ENCODE results near the gene TOR4A.

Gene TOR4A

DNA sequence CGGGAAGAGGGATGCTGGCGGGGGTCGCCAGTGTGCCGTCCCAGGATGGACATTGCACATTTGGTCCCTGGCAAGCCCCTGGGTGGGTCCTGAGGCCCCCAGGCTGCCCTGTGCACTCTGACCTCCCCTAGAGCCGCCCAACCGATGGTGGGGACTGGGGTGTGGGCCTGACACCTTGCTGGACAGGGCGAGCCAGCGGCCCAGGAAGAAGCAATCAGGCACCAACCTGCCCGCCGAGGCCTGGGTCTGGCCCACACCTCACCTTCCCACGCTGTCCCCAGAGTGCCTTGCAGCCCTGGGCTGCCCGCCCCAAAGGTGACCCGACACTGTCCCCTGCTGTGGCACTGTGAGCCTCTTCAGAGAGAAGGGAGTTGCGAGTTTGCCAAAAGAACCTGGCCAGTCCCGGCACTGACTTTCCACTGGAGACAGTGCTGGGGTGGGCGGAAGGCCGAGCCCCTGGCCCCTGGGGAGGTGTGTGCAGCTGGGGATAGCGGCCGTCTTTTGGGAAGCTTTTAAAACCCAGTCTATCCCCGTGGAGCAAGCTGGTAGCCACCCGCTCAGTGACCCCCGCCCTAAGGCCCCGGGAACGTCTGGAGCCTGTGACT is 36.5 kb downstream of the TOR4A start:
- ATAC-seq, result no peak
- no peak for TF ChIP-seq ISL1 (CRISPR knock-in tag; IDR thresholded peaks at IDR 0.05)
- TF ChIP-seq SNAI2 (CRISPR knock-in tag; IDR thresholded peaks at IDR 0.05), result no peak
- TF ChIP-seq ZFP3 (CRISPR knock-in tag; IDR thresholded peaks at IDR 0.05), result no peak
- TF ChIP-seq OSR1 (CRISPR knock-in tag; IDR thresholded peaks at IDR 0.05), result no peak
- TF ChIP-seq, protein P1, sequence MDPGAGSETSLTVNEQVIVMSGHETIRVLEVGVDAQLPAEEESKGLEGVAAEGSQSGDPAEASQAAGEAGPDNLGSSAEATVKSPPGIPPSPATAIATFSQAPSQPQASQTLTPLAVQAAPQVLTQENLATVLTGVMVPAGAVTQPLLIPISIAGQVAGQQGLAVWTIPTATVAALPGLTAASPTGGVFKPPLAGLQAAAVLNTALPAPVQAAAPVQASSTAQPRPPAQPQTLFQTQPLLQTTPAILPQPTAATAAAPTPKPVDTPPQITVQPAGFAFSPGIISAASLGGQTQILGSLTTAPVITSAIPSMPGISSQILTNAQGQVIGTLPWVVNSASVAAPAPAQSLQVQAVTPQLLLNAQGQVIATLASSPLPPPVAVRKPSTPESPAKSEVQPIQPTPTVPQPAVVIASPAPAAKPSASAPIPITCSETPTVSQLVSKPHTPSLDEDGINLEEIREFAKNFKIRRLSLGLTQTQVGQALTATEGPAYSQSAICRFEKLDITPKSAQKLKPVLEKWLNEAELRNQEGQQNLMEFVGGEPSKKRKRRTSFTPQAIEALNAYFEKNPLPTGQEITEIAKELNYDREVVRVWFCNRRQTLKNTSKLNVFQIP (CRISPR knock-in tag; IDR thresholded peaks at IDR 0.05; ENCODE audit: borderline replicate concordance, low read depth), result no peak
- TF ChIP-seq, protein P2, sequence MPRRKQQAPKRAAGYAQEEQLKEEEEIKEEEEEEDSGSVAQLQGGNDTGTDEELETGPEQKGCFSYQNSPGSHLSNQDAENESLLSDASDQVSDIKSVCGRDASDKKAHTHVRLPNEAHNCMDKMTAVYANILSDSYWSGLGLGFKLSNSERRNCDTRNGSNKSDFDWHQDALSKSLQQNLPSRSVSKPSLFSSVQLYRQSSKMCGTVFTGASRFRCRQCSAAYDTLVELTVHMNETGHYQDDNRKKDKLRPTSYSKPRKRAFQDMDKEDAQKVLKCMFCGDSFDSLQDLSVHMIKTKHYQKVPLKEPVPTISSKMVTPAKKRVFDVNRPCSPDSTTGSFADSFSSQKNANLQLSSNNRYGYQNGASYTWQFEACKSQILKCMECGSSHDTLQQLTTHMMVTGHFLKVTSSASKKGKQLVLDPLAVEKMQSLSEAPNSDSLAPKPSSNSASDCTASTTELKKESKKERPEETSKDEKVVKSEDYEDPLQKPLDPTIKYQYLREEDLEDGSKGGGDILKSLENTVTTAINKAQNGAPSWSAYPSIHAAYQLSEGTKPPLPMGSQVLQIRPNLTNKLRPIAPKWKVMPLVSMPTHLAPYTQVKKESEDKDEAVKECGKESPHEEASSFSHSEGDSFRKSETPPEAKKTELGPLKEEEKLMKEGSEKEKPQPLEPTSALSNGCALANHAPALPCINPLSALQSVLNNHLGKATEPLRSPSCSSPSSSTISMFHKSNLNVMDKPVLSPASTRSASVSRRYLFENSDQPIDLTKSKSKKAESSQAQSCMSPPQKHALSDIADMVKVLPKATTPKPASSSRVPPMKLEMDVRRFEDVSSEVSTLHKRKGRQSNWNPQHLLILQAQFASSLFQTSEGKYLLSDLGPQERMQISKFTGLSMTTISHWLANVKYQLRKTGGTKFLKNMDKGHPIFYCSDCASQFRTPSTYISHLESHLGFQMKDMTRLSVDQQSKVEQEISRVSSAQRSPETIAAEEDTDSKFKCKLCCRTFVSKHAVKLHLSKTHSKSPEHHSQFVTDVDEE (CRISPR knock-in tag; IDR thresholded peaks at IDR 0.05), result no peak
- no peak for TF ChIP-seq TCF4 (CRISPR knock-in tag; IDR thresholded peaks at IDR 0.05; ENCODE audit: borderline replicate concordance)
- TF ChIP-seq ZNF8 (CRISPR knock-in tag; IDR thresholded peaks at IDR 0.05), result no peak
- no peak for TF ChIP-seq ESRRG (CRISPR knock-in tag; IDR thresholded peaks at IDR 0.05)
- no peak for TF ChIP-seq ZNF565 (CRISPR knock-in tag; conservative IDR thresholded peaks at IDR 0.05; ENCODE audit: low read depth)
- TF ChIP-seq, protein P3, sequence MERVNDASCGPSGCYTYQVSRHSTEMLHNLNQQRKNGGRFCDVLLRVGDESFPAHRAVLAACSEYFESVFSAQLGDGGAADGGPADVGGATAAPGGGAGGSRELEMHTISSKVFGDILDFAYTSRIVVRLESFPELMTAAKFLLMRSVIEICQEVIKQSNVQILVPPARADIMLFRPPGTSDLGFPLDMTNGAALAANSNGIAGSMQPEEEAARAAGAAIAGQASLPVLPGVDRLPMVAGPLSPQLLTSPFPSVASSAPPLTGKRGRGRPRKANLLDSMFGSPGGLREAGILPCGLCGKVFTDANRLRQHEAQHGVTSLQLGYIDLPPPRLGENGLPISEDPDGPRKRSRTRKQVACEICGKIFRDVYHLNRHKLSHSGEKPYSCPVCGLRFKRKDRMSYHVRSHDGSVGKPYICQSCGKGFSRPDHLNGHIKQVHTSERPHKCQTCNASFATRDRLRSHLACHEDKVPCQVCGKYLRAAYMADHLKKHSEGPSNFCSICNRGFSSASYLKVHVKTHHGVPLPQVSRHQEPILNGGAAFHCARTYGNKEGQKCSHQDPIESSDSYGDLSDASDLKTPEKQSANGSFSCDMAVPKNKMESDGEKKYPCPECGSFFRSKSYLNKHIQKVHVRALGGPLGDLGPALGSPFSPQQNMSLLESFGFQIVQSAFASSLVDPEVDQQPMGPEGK (CRISPR knock-in tag; IDR thresholded peaks at IDR 0.05; ENCODE audit: borderline replicate concordance), result no peak
- no peak for TF ChIP-seq RARB (CRISPR knock-in tag; IDR thresholded peaks at IDR 0.05)
- no peak for TF ChIP-seq GLIS3 (CRISPR knock-in tag; IDR thresholded peaks at IDR 0.05)
- no peak for TF ChIP-seq PPARA (CRISPR knock-in tag; IDR thresholded peaks at IDR 0.05; ENCODE audit: borderline replicate concordance)
- no peak for TF ChIP-seq ZFP30 (CRISPR knock-in tag; IDR thresholded peaks at IDR 0.05)

DNA sequence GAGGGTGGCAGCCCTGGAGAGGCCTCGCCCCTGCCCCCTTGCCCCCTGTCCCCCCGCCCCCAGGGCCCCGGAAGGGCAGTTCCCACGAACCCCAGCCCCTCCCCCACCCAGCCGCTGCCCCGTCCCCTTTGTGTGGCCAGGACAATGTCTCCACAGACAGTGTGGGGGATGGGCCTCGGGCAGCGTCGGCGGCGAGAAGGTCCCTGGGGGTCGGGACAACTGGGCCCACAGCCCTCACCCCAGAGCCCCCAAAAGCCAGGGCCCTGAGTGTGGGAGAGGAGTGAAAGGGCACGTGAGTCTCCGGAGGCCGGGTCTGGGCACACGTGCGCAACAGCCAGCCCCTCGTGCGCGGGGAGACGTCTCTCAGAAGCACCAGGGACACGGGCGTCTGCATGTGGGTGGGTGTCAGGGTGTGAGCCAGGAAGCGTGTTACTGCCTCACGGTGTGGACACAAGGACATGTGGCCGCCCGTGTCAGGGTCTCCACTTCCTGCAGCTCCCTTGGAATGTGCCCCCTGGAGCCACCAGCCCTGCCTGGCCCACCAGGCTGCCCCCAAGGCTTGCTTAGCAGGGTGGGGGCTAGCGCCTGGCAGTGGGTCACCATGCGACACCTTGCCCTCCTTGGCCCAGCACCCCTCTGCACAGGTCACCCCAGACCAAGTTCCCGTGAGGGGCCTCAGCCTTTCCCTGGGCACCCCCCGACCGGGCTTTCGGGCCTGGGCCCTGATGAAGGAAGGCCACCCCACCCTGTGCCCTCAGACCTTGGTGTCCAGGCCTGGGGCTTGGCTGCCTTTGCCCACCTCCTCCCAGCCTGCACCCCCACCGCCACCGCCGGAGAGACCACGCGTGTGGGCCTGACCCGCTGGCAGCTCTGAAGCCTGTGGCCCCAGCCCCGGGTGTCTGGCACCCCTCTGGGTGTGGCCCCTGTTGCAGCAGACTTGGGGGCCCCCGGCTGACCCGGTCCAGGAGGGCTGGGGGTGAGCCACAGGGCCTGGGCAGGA is 37.3 kb downstream of the TOR4A start:
- TF ChIP-seq, protein P4, sequence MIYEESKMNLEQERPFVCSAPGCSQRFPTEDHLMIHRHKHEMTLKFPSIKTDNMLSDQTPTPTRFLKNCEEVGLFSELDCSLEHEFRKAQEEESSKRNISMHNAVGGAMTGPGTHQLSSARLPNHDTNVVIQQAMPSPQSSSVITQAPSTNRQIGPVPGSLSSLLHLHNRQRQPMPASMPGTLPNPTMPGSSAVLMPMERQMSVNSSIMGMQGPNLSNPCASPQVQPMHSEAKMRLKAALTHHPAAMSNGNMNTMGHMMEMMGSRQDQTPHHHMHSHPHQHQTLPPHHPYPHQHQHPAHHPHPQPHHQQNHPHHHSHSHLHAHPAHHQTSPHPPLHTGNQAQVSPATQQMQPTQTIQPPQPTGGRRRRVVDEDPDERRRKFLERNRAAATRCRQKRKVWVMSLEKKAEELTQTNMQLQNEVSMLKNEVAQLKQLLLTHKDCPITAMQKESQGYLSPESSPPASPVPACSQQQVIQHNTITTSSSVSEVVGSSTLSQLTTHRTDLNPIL (CRISPR knock-in tag; IDR thresholded peaks at IDR 0.05; ENCODE audit: low read depth), result no peak
- TF ChIP-seq BACH2 (CRISPR knock-in tag; IDR thresholded peaks at IDR 0.05; ENCODE audit: borderline replicate concordance) (no peak), TOX (CRISPR knock-in tag; IDR thresholded peaks at IDR 0.05; ENCODE audit: borderline replicate concordance) (no peak), ZFP30 (CRISPR knock-in tag; IDR thresholded peaks at IDR 0.05) (no peak), ESRRG (CRISPR knock-in tag; IDR thresholded peaks at IDR 0.05) (no peak), GLIS3 (CRISPR knock-in tag; IDR thresholded peaks at IDR 0.05) (no peak), ISL1 (CRISPR knock-in tag; IDR thresholded peaks at IDR 0.05) (no peak)
- TF ChIP-seq, protein P2 (CRISPR knock-in tag; IDR thresholded peaks at IDR 0.05), result no peak
- TF ChIP-seq, protein P5, sequence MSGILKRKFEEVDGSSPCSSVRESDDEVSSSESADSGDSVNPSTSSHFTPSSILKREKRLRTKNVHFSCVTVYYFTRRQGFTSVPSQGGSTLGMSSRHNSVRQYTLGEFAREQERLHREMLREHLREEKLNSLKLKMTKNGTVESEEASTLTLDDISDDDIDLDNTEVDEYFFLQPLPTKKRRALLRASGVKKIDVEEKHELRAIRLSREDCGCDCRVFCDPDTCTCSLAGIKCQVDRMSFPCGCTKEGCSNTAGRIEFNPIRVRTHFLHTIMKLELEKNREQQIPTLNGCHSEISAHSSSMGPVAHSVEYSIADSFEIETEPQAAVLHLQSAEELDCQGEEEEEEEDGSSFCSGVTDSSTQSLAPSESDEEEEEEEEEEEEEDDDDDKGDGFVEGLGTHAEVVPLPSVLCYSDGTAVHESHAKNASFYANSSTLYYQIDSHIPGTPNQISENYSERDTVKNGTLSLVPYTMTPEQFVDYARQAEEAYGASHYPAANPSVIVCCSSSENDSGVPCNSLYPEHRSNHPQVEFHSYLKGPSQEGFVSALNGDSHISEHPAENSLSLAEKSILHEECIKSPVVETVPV (CRISPR knock-in tag; IDR thresholded peaks at IDR 0.05), result no peak
- no peak for ATAC-seq
